HG03457 (cell line): ENCODE measurements around the gene GASK1A.

Experiments used
- ATAC-seq: cut with Tn5 transposase; IDR thresholded peaks from one replicate; pipeline ENCODE4 v1.9.1; 2021; ENCODE audit warnings: moderate number of reproducible peaks; ENCODE audit not compliant: unreplicated experiment

GASK1A gene

DNA sequence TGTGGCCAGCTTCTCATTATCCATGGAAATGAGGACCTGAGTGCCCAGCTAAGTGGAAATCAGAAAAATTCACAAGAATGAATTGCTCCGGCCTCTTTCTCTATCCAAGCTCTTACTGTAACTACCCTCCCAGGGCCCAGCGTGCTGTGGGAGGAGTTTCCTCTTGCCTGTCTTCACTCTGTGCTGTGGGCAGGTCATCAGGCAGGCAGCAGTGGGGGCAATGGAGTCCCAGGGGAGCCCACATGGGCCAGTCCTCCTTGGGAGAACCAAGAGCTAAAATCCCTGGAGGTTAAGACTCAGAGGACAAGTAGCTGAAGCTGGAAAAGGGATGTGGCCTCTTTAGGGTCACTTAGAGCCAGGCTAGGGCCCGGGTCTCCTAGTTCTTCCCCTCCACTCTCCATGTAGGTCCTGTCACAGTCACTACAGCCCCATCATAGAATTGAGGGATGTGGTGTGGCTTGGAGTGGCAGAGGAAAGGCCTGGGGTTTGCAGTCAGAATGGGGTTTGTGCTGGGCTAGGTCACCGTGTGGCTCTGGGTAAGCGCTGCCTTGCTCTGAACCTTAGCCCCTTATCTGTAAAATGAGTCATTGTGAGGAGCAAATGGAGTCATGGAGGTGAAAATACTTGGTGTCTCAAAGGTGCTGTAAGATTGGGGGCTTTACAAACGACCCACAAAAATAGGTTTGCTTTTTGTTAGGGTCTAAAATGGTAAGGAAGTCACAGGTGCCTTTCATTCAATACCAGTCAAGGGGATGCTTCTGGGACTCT is 3.7 kb downstream of the GASK1A start:
- no peak for ATAC-seq

DNA sequence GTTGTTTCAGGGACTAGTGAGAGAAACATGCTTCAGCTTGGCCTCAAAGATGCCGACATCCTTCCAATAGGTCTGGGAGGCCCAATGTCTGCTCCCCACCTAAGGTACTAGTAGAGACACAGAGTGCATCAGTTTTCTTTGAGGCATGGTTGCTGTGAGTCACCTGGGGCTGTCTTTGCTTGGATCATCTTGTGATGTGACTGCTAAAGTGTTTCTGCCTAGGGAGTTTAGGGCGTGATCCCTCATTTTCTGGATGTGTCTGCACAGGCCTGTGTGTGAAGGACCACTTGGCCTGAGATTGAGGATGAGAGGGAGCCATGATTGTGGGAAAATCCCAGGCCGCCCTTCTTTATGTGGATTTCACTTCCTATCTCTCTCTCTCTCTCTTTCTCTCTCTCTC is 4.8 kb downstream of the GASK1A start:
- ATAC-seq, result no peak

DNA sequence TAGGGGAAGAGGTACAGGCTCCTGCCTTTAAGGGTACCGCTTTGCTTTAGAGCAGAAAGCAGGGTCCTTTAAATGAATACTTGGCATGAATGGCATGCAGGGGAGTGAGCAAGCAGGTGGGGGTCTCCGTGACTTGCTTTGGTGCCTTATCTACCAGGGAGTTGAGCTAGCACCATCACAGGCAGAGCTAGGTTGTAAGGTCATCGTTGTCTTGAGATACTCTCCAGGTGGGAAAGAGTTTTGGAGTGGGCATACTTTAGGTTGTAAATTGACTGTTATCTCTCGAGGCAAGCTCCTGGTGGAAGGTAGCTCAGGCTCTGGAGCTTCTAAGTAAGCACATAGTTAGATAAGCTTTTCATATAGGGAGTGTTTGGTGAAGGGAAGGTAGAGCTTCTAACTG is 5.6 kb downstream of the GASK1A start:
- ATAC-seq, result no peak

DNA sequence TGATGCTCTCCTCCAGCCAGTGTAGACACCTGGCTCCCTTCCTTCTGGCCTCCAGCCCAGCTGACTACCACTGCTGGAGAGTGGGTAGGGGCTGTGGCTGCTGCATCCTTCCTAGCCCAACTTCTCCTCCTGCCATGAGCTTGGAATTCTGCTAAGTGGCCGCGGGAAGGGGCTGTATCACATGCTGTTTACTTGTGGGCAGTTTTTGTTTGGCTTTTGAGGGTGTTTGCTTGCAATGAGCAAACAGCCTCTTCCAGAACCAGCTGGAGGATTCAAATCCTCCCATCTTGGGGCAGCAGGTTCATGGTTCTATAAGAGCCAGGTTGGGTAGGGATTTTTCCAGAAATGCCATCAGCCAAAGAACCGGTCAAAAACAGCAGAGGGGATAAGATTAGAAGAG is 9.0 kb downstream of the GASK1A start:
- ATAC-seq, result no peak

DNA sequence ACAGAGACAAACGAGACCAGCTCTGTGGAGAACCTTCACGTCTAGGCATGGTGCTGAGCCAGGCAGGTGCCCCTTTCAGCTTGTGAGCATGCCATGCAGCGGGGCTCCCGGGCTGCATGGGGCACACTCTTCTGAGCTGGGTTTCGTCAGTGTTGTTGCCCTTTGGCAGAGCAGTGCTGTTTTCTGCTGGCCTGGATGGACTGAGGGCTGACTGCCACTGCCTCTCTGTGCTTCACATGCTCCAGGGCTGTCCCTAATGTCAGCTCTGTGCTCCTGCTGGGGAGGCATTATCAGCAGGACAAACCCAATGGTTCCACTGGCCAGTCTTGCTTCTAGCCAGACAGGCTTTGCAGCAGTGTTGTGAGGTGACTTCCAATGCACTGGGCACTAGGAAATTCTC is 9.5 kb downstream of the GASK1A start:
- ATAC-seq, result no peak

DNA sequence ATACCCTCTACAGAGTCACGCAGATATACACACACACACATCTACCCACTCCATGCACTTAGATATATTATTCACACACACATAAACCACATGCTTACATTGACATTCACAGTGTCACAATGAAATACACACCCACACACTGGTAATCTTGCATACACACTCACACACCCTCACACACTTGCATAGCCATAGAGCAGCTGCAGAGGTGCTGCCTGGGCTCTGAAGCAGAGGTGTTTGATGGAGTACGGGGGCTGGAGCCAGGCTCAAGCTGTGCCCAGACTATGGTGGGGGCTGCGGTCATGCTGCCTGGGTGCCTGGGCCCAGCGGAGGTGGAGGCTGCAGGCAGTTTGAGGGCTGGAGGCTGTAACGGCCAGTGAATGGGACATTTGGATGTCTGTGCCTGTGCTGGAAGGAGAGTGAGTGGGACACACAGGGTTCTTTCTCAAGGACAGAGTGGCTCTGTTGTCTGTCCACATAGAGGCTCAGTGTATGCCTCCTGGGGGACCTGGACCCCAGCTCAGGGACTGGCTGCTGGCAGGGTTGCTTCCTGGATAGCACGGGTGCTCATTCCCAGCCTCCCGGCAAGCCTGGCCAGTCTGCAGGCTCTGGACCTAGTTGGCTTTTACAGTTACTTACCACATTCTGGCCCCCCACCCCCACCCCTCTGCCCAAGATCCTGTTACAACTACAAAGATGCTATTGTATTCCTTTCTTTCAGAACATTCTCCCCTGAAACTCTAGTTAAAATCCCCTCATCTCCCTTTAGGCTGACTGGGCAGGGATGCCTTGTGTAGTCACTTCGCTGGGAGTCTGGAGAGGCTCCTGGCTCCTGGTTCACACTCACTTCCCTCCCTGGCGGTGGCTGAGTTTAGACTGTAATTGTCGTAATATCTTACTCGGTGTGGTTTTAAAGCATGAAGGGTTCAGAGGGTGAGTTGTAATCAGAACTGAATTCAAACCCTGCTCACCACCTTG is 12.5 kb downstream of the GASK1A start:
- no peak for ATAC-seq

GRCh38 chr3:42994595-42994994 is 15.5 kb downstream of the GASK1A start:
- no peak for ATAC-seq

GRCh38 chr3:42996021-42996420 is 16.9 kb downstream of the GASK1A start:
- ATAC-seq, result no peak

- no peak for ATAC-seq
Observed at GRCh38 chr3:42996633-42997075, 17.5 kb downstream of the GASK1A start.

- ATAC-seq, result no peak
Observed at GRCh38 chr3:42999212-42999611, 20.1 kb downstream of the GASK1A start.

DNA sequence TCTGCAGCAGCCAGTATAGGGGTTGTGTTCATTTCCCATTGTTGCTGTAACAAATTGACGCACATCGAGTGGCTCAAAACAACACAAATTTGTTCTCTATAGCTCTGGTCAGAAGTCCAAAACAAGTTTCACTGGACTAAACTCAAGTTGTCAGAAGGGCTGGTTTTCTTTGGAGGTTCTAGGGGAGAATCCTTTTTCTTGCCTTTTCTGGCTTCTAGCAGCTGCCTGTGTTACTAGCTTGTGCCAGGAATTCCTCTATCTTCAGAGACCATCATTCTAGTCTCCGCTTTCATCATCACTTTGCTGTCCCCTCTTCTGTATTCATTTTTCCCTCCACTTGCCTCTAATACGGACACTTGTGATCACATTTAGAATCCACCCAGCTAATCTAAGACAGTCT is 20.5 kb downstream of the GASK1A start:
- no peak for ATAC-seq

DNA sequence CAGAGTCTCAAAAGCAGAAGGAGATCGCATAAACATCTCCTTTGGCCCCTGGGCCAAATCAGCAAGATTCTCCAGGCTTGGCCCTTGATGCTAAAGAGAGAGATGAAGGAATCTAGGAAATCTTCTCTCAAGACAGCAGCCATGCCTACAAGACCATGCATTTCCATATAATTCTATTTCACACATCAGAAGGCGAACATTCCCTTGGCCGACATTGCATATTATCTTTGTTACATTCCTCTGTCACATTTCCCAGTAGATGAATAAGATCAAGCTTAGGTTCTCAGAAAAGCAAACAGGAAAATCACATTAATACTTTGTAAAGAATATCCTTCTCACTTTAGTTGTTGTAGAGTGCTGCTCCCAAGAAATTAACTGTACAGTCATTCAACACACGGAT is 21.3 kb downstream of the GASK1A start:
- ATAC-seq, result no peak

DNA sequence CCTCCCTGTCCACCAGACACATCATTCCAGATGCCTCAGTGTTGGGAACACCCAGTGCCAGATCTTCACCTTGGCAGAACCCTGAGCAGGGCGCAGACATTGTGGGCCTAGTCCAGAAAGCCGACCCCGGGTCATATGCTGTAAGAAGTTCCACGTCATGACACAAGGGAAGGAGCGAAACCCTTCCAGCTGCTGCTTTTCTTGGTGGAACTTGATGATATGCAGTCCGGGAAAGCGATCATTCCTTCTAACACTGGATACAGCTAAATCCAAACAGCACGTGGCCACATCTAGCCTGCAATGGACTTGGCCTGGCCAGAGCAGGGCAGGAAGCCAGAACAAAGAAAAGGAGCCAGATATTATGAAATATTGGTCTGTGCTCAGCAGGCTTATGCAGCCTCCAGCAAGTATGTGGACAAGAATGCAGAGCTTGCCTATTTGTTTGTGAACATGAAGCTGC is 22.0 kb downstream of the GASK1A start:
- ATAC-seq, result no peak

DNA sequence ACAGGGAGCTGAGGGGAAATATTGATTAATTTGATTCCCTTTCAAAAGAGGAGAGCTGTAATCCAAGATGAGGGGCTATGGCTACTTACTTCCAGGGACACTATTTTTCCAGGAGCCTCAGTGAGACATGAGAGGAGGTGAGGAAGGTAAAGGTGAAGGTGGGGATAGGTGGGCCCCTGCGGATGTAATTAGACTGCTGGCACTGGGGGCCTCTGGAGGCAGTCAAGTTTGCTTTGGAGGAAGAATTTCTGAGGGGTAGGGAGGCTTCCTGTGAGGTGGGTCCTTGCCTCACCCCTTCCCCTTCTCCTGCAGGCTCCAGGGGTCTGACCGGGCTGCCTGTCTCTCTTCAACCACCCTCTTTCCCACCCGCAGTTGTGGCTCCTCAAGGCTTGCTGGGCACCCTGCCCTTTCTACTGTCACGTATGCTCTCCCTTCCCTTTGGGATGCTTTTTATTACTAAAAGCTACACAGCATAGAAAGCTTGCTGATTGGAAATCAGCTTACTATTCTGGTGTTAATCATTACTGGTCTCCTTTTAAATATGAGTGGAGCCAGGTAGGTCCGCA is 22.5 kb downstream of the GASK1A start:
- ATAC-seq, result no peak

DNA sequence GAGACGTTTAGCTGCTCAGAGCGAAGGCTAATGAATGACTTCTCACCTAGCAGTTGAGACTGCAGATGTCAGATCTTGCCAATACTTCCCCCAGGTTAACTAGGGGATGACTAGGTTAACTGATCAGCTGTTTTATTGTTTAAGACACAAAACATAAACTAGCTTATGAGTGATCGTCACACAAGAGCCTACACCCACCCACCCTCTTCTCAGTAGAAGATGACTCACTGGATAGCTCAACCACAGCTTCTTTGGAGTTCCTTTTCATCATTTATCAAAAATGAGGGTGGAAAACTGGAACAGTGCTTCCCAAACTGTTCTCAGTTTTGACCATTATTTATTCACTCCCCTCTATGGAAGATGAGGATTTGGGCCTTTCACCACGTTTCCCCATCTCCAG is 25.2 kb downstream of the GASK1A start:
- ATAC-seq, result no peak

DNA sequence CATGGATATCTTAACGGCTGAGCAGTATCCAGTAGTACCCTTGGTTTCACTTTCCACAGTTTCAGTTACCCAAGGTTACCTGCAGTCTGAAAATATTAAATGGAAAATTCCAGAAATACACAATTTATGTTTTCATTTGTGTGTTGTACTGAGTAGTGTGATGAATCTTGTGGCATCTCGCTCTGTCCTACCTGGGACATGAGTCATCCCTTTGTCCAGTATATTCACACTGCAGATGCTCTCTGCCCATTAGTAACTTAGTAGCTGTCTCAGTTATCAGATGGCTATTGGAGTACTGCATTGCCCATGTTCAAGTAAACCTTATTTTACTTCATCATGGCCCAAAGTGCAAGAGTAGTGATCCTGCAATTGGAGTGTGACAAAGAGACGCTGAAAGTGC is 26.1 kb downstream of the GASK1A start:
- no peak for ATAC-seq

GRCh38 chr3:43005981-43006380 is 26.9 kb downstream of the GASK1A start:
- ATAC-seq, result no peak

- ATAC-seq, result no peak
Observed at GRCh38 chr3:43006825-43007224, 27.7 kb downstream of the GASK1A start.

DNA sequence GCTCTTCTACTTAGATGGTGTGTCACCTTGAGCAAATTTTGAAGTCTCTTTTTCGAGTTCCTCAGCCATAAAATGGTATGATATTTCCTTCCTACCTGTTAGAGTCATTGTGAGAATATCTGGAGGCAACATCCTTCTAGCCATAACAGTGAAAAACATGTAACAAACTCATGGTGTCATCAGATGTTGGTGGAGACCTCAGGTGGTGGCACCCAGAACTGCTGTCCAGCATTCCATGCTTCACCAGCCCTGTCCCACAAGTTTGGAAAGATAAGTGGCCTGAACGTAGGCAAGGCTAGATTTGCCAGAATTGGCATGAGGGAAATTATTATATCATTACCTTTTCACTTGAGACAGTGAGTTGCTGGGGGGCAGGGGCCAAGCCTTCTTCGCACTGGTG is 30.4 kb downstream of the GASK1A start:
- no peak for ATAC-seq

GRCh38 chr3:43010638-43011037 is 31.5 kb downstream of the GASK1A start:
- ATAC-seq, result no peak

- no peak for ATAC-seq
Observed at GRCh38 chr3:43011638-43012037, 32.5 kb downstream of the GASK1A start.

DNA sequence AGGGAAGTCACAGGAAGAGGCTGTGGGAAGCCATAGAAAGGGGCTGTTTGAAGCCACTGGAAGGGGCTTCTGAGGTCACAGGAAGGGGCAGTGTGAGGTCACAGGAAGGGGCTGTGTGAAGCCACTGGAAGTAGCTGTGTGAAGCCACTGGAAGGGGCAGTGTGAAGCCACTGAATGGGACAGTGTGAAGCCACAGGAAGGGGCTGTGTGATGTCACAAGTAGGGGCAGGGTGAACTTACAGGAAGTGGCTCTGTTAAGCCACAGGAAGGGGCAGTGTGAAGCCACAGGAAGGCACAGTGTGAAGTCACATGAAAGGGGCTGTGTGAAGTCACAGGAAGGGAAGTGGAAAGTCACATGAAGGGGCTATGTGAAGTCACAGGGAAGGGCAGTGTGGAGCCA is 33.1 kb downstream of the GASK1A start:
- no peak for ATAC-seq
